Measurements from ENCODE around the gene HDGFL2. TPM values are rescaled to one million over a fixed set of nuclear protein-coding genes. Genes with fewer than 3 reads are reported as not detected.

The HDGFL2 gene
- total and polyA plus RNA-seq, 2 experiments from 2014 or later: 123 to 186 TPM

- no peak overlapping the region for H3K4me3 ChIP-seq
- no peaks in the 10 kb centered on the region for H3K4me1 ChIP-seq (ENCODE audit: low read depth)
- TF ChIP-seq CTCF (IDR thresholded peaks at IDR 0.05; ENCODE audit: low read depth, low read length): no peak
- no peak overlapping the region for H3K27ac ChIP-seq
- H3K9me3 ChIP-seq (ENCODE audit: low read depth): no peaks in the 10 kb centered on the region
- no peaks in the 10 kb centered on the region for H3K27me3 ChIP-seq
- H3K36me3 ChIP-seq: no peaks in the 10 kb centered on the region
- no peak for DNase-seq (ENCODE audit: low read depth in 1 of 2, low spot score in 1 of 2)
These were observed 45.5 kb downstream of the HDGFL2 start for GRCh38 chr19:4517451-4518057.

GRCh38 chr19:4518345-4519171, 46.5 kb downstream of the HDGFL2 start, which contains the start of gene PLIN4:
Gene PLIN4 (minus strand): TSS chr19:4518486. CDS start chr19:4518272, 214 bp downstream.
- no peak for TF ChIP-seq CTCF (IDR thresholded peaks at IDR 0.05; ENCODE audit: low read depth, low read length)
- Histone ChIP-seq H3K27ac (no peak within 1 kb of the TSS), H3K4me1 (ENCODE audit: low read depth) (no peaks in the 10 kb centered on the region), H3K36me3 (no peaks in the 10 kb centered on the region), H3K4me3 (no peak within 1 kb of the TSS), H3K27me3 (no peaks in the 10 kb centered on the region), H3K9me3 (ENCODE audit: low read depth) (no peaks in the 10 kb centered on the region)
- DNase-seq (ENCODE audit: low read depth in 1 of 2, low spot score in 1 of 2): peak in 1 of 2 donors; percentile 94

DNA sequence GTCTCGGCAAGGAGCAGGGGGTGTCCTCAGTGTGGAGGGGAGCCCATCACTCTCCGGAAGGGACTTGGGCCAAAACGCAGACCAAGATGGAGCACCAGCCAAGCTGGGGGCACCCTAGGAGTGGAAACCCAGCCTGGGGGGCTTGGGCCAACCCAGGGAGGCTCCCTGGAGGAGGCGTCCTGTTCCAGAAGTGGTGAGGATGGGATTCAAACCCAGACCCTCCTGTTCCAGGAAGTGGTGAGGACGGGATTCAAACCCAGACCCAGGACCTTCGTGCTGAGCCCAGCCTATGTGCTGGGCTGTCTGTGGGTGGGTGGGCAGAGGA, 47.0 kb downstream of the HDGFL2 start:
- H3K27me3 ChIP-seq: no peaks in the 10 kb centered on the region
- no peaks in the 10 kb centered on the region for H3K9me3 ChIP-seq (ENCODE audit: low read depth)
- TF ChIP-seq CTCF (IDR thresholded peaks at IDR 0.05; ENCODE audit: low read depth, low read length): no peak
- H3K4me3 ChIP-seq: no peak overlapping the region
- no peaks in the 10 kb centered on the region for H3K36me3 ChIP-seq
- H3K27ac ChIP-seq: no peak overlapping the region
- DNase-seq (ENCODE audit: low read depth in 1 of 2, low spot score in 1 of 2): no peak
- no peaks in the 10 kb centered on the region for H3K4me1 ChIP-seq (ENCODE audit: low read depth)

- peak in 1 of 2 donors; percentile 46 for DNase-seq (ENCODE audit: low read depth in 1 of 2, low spot score in 1 of 2)
- Histone ChIP-seq H3K4me3 (no peak overlapping the region), H3K27ac (no peak overlapping the region), H3K9me3 (ENCODE audit: low read depth) (no peaks in the 10 kb centered on the region), H3K4me1 (ENCODE audit: low read depth) (no peaks in the 10 kb centered on the region), H3K36me3 (no peaks in the 10 kb centered on the region), H3K27me3 (no peaks in the 10 kb centered on the region)
- no peak for TF ChIP-seq CTCF (IDR thresholded peaks at IDR 0.05; ENCODE audit: low read depth, low read length)
These were observed 47.6 kb downstream of the HDGFL2 start for GRCh38 chr19:4519521-4520277.

DNA sequence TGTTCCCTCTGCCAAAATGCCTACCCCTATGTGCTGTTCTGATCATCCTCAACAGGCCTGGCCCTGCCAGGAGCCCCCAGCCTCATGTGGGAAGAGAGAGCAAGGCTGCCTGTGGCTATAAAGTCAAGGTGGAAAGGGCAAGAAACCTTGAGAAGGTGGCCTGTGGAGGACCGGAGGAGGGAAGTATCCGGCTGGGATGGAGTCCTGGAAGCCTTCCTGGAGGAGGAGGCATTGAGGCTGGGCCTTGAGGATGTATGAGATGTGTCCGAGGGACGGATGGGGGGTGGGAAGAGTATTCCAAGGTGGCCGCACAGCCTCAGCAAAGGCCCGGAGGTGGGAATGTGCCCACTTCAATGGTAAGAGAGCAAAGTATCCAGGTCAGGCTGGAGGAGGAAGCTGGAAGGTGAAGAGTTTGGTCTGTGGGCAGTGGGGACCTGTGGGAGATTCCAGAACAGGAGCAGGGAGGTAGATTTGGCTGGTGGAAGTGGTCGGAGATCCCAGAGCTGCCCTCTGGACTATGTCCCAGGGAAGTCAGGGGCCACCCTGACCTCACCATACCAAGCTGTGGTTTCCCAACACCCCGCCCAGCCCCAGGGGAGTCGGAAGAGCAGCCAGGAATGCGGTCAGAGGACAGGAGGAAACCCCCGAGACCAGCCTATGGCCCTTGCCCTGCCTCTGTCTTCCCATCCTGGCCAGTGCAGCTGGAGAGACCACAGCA, 49.2 kb downstream of the HDGFL2 start:
- H3K27ac ChIP-seq: no peak overlapping the region
- no peak overlapping the region for H3K4me3 ChIP-seq
- no peaks in the 10 kb centered on the region for H3K9me3 ChIP-seq (ENCODE audit: low read depth)
- no peaks in the 10 kb centered on the region for H3K36me3 ChIP-seq
- no peaks in the 10 kb centered on the region for H3K27me3 ChIP-seq
- no peak for TF ChIP-seq CTCF (IDR thresholded peaks at IDR 0.05; ENCODE audit: low read depth, low read length)
- H3K4me1 ChIP-seq (ENCODE audit: low read depth): no peaks in the 10 kb centered on the region
- DNase-seq (ENCODE audit: low read depth in 1 of 2, low spot score in 1 of 2): peak in 1 of 2 donors; percentile 35

Data from cardiac muscle cell (in vitro differentiated cells and primary cell).